Immature natural killer cell (primary cell): ENCODE measurements around the gene AOPEP. TPM values are rescaled to one million over a fixed set of nuclear protein-coding genes. Genes with fewer than 3 reads are reported as not detected.
A peak's percentile ranks its signal among the peaks of the same experiment; 100 is the strongest.

Experiments used
- DNase-seq, 3 donors: peaks; one replicate each; pipeline ENCODE4 v3.0.0; 2022; ENCODE audit warnings: mixed read lengths in 1 of 3
- H3K27ac Mint-ChIP-seq, 6 donors: one replicate each; pipeline ENCODE4 v1.8.0; 2020; ENCODE audit warnings: mixed read lengths in 6 of 6, mild to moderate bottlenecking in 5 of 6, inconsistent platforms in 4 of 6, moderate library complexity in 3 of 6
- H3K27me3 Mint-ChIP-seq, 3 donors: one replicate each; pipeline ENCODE4 v1.8.0; 2020 to 2021; ENCODE audit warnings: low read depth in 3 of 3, mild to moderate bottlenecking in 3 of 3, mixed read lengths in 3 of 3, moderate library complexity in 3 of 3, inconsistent platforms in 1 of 3
- H3K36me3 Mint-ChIP-seq, 3 donors: one replicate each; pipeline ENCODE4 v1.8.0; 2020; ENCODE audit warnings: mixed read lengths in 3 of 3, inconsistent platforms in 2 of 3, mild to moderate bottlenecking in 2 of 3
- H3K4me1 Mint-ChIP-seq, 2 donors: one replicate each; pipeline ENCODE4 v1.8.0; 2020; ENCODE audit warnings: inconsistent platforms in 2 of 2, mild to moderate bottlenecking in 2 of 2, mixed read lengths in 2 of 2, moderate library complexity in 1 of 2
- H3K4me3 Mint-ChIP-seq, 5 donors: one replicate each; pipeline ENCODE4 v1.8.0; 2020; ENCODE audit warnings: mild to moderate bottlenecking in 5 of 5, mixed read lengths in 5 of 5, inconsistent platforms in 3 of 5, moderate library complexity in 3 of 5
- H3K9me3 Mint-ChIP-seq, 6 donors: one replicate each; pipeline ENCODE4 v1.8.0; 2020; ENCODE audit warnings: mild to moderate bottlenecking in 6 of 6, mixed read lengths in 6 of 6, inconsistent platforms in 4 of 6, moderate library complexity in 3 of 6
- polyA plus RNA-seq, 3 donors: library from polyadenylated mRNA; unstranded; fragments of 300-500 nt; fragmentation: Illumina TruSeq; gene quantifications; one replicate each; pipeline ENCODE4 v1.2.3, GENCODE V29; 2021

The AOPEP gene
- polyA plus RNA-seq, 3 donors from 2014 or later: 4.1 to 6.5 (median 5.2) TPM

DNA sequence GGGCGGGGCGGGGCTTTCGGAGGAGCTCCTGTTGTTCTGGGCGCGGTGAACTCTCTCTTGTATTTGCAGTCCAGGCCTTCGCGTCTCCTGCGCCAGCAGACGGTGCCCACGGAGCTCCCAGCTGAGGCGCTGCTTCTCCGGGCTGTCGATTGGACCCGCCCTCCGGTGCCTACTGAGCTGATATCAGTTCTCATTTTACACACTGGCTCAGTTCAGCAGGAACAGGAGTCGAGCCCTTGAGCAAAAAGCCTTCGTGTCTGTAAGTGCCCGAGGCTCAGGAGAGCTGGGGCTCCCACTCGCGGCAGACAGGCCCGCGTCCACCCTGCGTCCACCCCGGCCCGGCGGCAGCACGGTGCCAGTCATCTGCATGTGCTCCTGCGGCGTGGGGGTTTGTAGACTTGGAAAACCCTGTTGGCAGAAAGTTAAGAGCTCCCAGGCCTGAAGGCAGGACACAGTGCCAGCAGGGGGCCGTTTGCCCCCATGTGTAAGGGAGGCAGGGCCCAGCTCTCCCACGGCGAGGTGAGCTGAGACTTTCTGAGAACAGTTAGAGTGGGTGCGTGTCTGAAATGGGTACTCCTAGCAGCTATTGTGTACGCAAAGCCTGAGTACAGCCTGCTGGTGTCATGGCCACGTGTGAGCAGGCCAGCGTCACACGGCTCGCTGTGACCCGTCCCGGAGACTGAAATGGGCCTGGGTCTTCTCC is 359.5 kb downstream of the AOPEP start:
- H3K4me3 Mint-ChIP-seq: no peak overlapping the region
- H3K9me3 Mint-ChIP-seq: no peaks in the 10 kb centered on the region
- H3K36me3 Mint-ChIP-seq: peaks cover 5 to 15% (median 12%) of the 10 kb centered on the region in 3 donors
- H3K4me1 Mint-ChIP-seq: peaks cover 0 to 2% of the 10 kb centered on the region in 2 donors
- peaks cover 0 to 2% (median 0%) of the 10 kb centered on the region in 3 donors for H3K27me3 Mint-ChIP-seq
- no peak overlapping the region for H3K27ac Mint-ChIP-seq
- DNase-seq: no peak

- Mint-ChIP-seq H3K4me1 (peaks cover 5% of the 10 kb centered on the region in 2 donors), H3K27me3 (peaks cover 0 to 2% (median 0%) of the 10 kb centered on the region in 3 donors), H3K36me3 (peaks cover 5 to 15% (median 9%) of the 10 kb centered on the region in 3 donors), H3K4me3 (no peak overlapping the region), H3K9me3 (no peaks in the 10 kb centered on the region), H3K27ac (no peak overlapping the region)
- no peak for DNase-seq
These were observed 360.1 kb downstream of the AOPEP start for GRCh38 chr9:95086564-95086955.

- Mint-ChIP-seq H3K36me3 (peaks cover 5 to 15% (median 8%) of the 10 kb centered on the region in 3 donors), H3K9me3 (no peaks in the 10 kb centered on the region), H3K27me3 (peaks cover 0 to 5% (median 0%) of the 10 kb centered on the region in 3 donors), H3K27ac (no peak overlapping the region), H3K4me3 (no peak overlapping the region), H3K4me1 (peaks cover 16% of the 10 kb centered on the region in 2 donors)
- DNase-seq: no peak
These were observed 361.3 kb downstream of the AOPEP start for GRCh38 chr9:95087659-95088242.

DNA sequence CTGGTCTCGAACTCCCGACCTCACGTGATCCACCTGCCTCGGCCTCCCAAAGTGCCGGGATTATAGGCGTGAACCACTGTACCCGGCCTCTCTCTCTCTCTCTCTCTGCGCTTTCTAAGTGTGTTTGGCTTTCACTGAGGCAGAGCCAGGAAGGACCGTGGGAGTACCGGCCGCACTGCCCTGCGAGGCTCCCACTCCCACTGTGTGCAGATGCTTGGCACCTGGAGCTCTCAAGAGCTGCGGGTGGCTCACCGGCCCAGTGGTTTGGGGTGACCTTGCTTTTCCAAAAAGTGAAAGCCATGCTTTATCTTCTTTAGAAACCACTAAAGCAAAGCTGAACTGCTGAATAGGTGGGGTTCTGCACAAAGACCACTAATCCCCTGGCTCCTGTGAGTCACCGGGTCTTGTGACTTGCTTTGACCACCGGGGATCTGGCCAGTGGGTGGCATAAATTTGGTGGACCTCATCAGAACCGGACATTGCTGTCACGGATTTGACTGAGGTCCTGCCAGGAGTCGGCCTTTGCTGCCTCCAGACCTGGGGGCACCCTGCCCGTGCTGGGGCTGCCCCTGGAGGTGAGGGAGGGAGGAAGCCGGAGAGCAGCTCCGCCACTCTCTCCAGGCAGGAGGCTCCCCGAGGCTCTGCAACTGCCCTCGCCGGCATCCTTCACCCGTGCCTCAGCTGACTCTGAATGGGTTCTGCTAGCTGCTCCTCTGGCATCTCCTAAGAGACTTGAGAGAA is 362.1 kb downstream of the AOPEP start:
- Mint-ChIP-seq H3K36me3 (peaks cover 5 to 12% (median 8%) of the 10 kb centered on the region in 3 donors), H3K4me1 (peaks cover 23 to 25% of the 10 kb centered on the region in 2 donors), H3K27me3 (peaks cover 0 to 5% (median 0%) of the 10 kb centered on the region in 3 donors), H3K4me3 (no peak overlapping the region), H3K9me3 (no peaks in the 10 kb centered on the region), H3K27ac (peak overlapping the region in 1 of 6 donors; percentile 60)
- no peak for DNase-seq

- no peak for DNase-seq
- no peak overlapping the region for H3K4me3 Mint-ChIP-seq
- H3K27me3 Mint-ChIP-seq: peaks cover 0 to 5% (median 0%) of the 10 kb centered on the region in 3 donors
These were observed 362.9 kb downstream of the AOPEP start for GRCh38 chr9:95089257-95090022.

GRCh38 chr9:95090023-95090791 is 363.7 kb downstream of the AOPEP start:
- no peak for DNase-seq
- H3K36me3 Mint-ChIP-seq: peaks cover 5 to 12% (median 8%) of the 10 kb centered on the region in 3 donors
- H3K4me1 Mint-ChIP-seq: peaks cover 26 to 32% of the 10 kb centered on the region in 2 donors
- no peak overlapping the region for H3K27ac Mint-ChIP-seq
- peaks cover 0 to 5% (median 2%) of the 10 kb centered on the region in 3 donors for H3K27me3 Mint-ChIP-seq
- no peaks in the 10 kb centered on the region for H3K9me3 Mint-ChIP-seq
- H3K4me3 Mint-ChIP-seq: no peak overlapping the region

More at GRCh38 chr9:95089257-95090022, 362.9 kb downstream of the AOPEP start:
- Mint-ChIP-seq H3K9me3 (no peaks in the 10 kb centered on the region), H3K4me1 (peaks cover 26 to 32% of the 10 kb centered on the region in 2 donors), H3K36me3 (peaks cover 5 to 12% (median 8%) of the 10 kb centered on the region in 3 donors), H3K27ac (peak overlapping the region in 1 of 6 donors; percentile 61)

GRCh38 chr9:95090871-95091577 is 364.5 kb downstream of the AOPEP start:
- Mint-ChIP-seq H3K9me3 (no peaks in the 10 kb centered on the region), H3K27me3 (peaks cover 0 to 5% (median 2%) of the 10 kb centered on the region in 3 donors), H3K36me3 (peaks cover 5 to 12% (median 8%) of the 10 kb centered on the region in 3 donors), H3K4me1 (peaks cover 26 to 32% of the 10 kb centered on the region in 2 donors), H3K4me3 (peak overlapping the region in 1 of 5 donors; percentile 67), H3K27ac (peak overlapping the region in 1 of 6 donors; percentile 34)
- DNase-seq: no peak

DNA sequence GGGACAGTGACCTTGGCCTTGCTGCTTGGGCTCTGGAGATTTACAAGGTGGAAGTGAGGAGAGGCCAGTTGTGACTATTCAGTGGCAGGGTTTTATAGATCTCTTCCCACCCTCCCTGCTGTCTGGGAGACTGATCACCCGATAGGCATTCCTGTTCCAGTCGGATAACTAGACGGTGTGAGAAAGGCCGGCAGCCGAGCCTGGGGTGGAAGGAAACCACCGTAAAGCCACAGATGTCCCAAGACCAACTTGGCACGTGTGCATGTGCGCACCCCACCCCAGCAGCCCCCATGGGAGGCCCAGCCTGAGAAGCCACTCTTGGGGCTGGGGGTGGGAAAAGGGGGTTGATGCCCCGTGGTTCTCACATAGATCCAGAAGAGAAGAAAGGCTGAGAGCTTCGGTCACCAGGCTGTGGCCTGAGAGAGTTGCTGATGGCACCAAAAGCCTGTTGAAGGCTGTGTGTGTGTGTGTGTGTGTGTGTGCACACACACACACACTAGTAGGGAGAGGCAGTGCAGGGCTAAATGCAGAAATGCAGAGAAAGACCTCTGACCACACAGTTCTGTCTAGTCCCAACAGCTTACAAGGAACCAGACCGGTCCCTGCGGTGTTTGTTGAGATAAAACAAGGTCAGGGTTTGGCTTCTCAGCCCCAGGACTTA is 365.2 kb downstream of the AOPEP start:
- Mint-ChIP-seq H3K4me3 (peak overlapping the region in 3 of 5 donors; percentile 36 to 67 (median 43)), H3K36me3 (peaks cover under 1 to 9% (median 8%) of the 10 kb centered on the region in 3 donors), H3K9me3 (no peaks in the 10 kb centered on the region), H3K27me3 (peaks cover 0 to 3% (median 2%) of the 10 kb centered on the region in 3 donors), H3K27ac (peak overlapping the region in 3 of 6 donors; percentile 34 to 62 (median 53)), H3K4me1 (peaks cover 26 to 32% of the 10 kb centered on the region in 2 donors)
- DNase-seq: no peak

DNA sequence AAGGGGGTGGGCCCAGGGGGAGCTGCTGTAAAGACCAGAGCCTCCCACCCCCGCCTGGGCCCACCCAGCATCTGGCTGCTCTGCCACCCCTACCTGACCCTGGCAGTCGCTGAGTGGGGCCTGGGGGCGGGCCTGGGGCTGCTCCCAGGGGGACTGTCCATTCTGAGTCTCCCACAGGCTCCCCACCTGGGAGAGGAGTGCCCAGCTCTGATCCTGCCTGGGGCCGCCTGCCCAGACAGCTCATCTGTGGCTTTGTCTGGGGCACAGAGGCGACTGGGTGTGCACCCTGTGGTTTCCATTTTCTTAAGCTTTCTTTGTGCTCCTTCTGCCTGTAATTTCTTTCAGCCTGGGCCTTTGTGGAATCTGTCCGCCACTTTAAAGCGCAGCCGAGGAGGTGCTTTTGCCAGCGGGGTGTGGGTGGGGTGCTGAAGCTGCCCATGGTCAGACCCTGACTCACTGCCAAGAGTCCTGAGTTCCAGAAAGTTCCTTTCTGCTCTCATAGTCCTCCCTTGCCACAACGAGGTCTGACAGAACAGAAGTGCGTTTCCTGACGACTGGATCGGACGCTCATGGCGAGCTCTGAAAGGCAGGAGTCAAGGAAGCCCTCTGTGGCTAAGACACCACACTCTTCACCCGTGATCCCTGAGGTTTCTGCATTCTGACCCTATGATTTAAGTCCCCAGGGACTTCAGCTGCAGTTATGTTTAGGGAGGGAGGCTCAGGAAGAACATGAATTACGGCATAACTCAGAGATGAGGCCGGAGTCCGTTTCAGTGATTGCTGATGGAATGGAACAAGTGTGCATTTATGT is 366.0 kb downstream of the AOPEP start:
- DNase-seq: peak; percentile 13 to 17 (median 16)
- Mint-ChIP-seq H3K27me3 (peaks cover 0 to 3% (median 2%) of the 10 kb centered on the region in 3 donors), H3K4me3 (peak overlapping the region; percentile 57 to 72 (median 67)), H3K36me3 (peaks cover 0 to 8% (median 7%) of the 10 kb centered on the region in 3 donors), H3K4me1 (peaks cover 26 to 32% of the 10 kb centered on the region in 2 donors), H3K27ac (peak overlapping the region in 5 of 6 donors; percentile 12 to 69 (median 32)), H3K9me3 (no peaks in the 10 kb centered on the region)

DNA sequence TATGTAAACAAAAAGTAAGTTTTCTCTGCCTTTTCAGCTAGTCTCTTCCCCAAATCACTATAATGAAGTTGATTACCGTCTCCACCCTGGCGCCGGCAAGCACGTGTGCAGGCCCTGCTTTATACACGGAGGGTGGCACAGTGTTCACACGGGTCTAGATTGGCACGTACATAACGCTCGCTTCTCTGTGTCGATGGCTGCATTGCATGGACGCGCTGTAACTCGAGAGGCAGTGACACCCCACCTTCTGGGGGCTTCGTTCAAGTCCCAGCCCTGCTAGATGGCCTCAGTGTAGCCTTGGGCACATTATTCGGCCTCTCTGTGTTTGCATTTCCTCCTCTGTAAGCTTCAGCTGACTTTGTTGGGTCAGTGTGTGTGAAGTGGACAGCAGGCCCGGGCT is 367.1 kb downstream of the AOPEP start:
- peak overlapping the region in 1 of 5 donors; percentile 24 for H3K4me3 Mint-ChIP-seq
- DNase-seq: no peak
- H3K36me3 Mint-ChIP-seq: peaks cover 0 to 5% (median 0%) of the 10 kb centered on the region in 3 donors
- peaks cover 0 to 3% (median 2%) of the 10 kb centered on the region in 3 donors for H3K27me3 Mint-ChIP-seq
- peaks cover 26 to 32% of the 10 kb centered on the region in 2 donors for H3K4me1 Mint-ChIP-seq
- H3K27ac Mint-ChIP-seq: no peak overlapping the region
- H3K9me3 Mint-ChIP-seq: no peaks in the 10 kb centered on the region

GRCh38 chr9:95094002-95094401 is 367.5 kb downstream of the AOPEP start:
- DNase-seq: no peak
- Mint-ChIP-seq H3K36me3 (peaks cover 0 to 9% (median 0%) of the 10 kb centered on the region in 3 donors), H3K4me1 (peaks cover 26 to 32% of the 10 kb centered on the region in 2 donors), H3K9me3 (no peaks in the 10 kb centered on the region), H3K27me3 (peaks cover 0 to 3% (median 2%) of the 10 kb centered on the region in 3 donors), H3K4me3 (peak overlapping the region in 1 of 5 donors; percentile 23), H3K27ac (no peak overlapping the region)
